A673 (cell line): ENCODE measurements around the gene PRKG1.

Experiments used
- EZH2 ChIP-seq: fragments of 200-600 bp; sonication (generic); IDR thresholded peaks from 2 replicates; pipeline ENCODE4 v1.6.1; 2017; ENCODE audit warnings: borderline replicate concordance, low read depth, mild to moderate bottlenecking, mixed read lengths, antibody characterized with exemption, low read length; ENCODE audit not compliant: poor library complexity, severe bottlenecking
- TF ChIP-seq, protein P1 (sequence below): fragments of 300-800, 200-600 bp; sonication (generic); conservative IDR thresholded peaks from 2 replicates; pipeline ENCODE4 v1.5.1; 2017; ENCODE audit warnings: low read depth, mild to moderate bottlenecking, antibody characterized with exemption, low read length, moderate library complexity, mixed read lengths

DNA sequence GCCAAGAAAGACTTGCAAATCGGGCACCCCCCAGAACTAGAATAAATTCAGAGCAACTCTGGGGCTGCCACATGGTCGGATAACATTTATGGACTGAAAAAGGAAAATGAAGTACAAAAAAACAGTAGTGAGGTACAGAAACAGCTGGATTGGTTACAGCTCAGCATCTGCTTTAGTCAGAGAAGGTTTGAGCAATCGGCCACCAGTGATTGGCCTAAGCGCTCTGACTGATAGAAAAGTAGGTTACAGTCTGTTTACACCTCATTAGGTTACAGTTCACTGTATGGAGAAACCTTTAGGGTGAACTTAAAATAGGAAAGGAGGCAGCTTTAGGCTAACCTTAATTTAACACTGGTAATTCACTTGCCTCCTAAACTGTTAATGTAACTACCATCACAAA is 1137.8 kb downstream of the PRKG1 start:
- TF ChIP-seq, protein P1, sequence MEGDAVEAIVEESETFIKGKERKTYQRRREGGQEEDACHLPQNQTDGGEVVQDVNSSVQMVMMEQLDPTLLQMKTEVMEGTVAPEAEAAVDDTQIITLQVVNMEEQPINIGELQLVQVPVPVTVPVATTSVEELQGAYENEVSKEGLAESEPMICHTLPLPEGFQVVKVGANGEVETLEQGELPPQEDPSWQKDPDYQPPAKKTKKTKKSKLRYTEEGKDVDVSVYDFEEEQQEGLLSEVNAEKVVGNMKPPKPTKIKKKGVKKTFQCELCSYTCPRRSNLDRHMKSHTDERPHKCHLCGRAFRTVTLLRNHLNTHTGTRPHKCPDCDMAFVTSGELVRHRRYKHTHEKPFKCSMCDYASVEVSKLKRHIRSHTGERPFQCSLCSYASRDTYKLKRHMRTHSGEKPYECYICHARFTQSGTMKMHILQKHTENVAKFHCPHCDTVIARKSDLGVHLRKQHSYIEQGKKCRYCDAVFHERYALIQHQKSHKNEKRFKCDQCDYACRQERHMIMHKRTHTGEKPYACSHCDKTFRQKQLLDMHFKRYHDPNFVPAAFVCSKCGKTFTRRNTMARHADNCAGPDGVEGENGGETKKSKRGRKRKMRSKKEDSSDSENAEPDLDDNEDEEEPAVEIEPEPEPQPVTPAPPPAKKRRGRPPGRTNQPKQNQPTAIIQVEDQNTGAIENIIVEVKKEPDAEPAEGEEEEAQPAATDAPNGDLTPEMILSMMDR: no peak
- no peak for TF ChIP-seq EZH2
